ENCODE measurements around the gene FAT1. TPM values are rescaled to one million over a fixed set of nuclear protein-coding genes. Genes with fewer than 3 reads are reported as not detected.
A peak's percentile ranks its signal among the peaks of the same experiment; 100 is the strongest.

FAT1 gene
- polyA plus RNA-seq, 1 donor from 2014 or later, result 19.8 TPM

DNA sequence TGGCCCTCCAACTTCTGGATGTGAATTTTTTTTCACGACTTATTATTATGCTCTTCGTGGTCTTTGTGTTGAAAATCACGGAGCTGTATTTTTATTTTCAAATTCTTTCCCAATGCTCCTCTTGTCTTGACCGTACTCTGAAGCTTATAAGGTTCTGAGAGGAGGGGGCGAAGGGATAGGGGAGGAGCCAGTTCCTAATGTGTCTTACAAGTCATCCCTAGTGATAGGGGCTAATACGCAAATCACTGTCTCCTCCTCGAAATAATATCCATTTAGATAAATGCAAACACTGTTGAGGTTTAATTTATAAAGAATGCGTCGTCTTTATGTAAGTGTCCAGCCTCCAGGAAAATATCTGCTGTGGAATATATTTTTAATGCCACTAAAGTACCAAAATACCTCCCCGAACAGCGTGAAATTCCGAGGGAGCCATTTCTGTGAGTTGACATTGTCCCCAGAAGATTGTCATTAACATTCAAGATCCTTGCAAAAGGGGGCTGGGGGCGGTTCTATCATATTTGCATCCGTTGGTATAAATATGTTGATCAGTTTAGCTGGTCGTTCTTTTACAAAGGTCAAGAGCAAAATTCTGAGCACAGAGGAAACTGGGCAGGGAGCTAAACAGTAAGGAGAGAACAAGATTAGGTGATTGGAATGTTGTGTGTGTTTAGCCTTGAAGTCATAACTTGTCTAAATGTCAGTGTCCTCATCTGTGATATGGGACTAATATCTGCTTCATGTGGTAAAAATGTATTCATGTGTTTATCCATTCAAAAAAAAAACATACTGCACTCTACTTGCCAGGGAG is 3.7 kb upstream of the FAT1 start:
- peaks cover 16% of the 10 kb centered on the region for H3K27me3 ChIP-seq (ENCODE audit: insufficient read depth, low read depth, low read length)
- H3K4me3 ChIP-seq (ENCODE audit: low read length), result peak overlapping the region; percentile 91
- no peak overlapping the region for H2AFZ ChIP-seq (ENCODE audit: low read depth, low read length)
- peak overlapping the region; percentile 62 for H3K9ac ChIP-seq (ENCODE audit: low read length)
- no peaks in the 10 kb centered on the region for H3F3A ChIP-seq (ENCODE audit: insufficient read depth, low read length, poor library complexity, severe bottlenecking)
- H3K9me3 ChIP-seq (ENCODE audit: low read length), result no peaks in the 10 kb centered on the region
- no peak overlapping the region for H3K27ac ChIP-seq (ENCODE audit: low read length)
- no peak for TF ChIP-seq MXI1 (conservative IDR thresholded peaks at IDR 0.05; ENCODE audit: poor library complexity, severe bottlenecking)
- no peak for TF ChIP-seq EP300 (conservative IDR thresholded peaks at IDR 0.05; ENCODE audit: poor library complexity, severe bottlenecking)
- no peak for TF ChIP-seq POLR2AphosphoS5 (IDR thresholded peaks at IDR 0.05)
- peak; percentile 6 for TF ChIP-seq SMC3 (conservative IDR thresholded peaks at IDR 0.05; ENCODE audit: poor library complexity)
- no peak for TF ChIP-seq TAF1 (IDR thresholded peaks at IDR 0.05; ENCODE audit: low read depth)
- no peak for TF ChIP-seq EZH2 (IDR thresholded peaks at IDR 0.05; ENCODE audit: borderline replicate concordance, insufficient read depth, low read length, poor library complexity, severe bottlenecking)
- TF ChIP-seq, protein P1, sequence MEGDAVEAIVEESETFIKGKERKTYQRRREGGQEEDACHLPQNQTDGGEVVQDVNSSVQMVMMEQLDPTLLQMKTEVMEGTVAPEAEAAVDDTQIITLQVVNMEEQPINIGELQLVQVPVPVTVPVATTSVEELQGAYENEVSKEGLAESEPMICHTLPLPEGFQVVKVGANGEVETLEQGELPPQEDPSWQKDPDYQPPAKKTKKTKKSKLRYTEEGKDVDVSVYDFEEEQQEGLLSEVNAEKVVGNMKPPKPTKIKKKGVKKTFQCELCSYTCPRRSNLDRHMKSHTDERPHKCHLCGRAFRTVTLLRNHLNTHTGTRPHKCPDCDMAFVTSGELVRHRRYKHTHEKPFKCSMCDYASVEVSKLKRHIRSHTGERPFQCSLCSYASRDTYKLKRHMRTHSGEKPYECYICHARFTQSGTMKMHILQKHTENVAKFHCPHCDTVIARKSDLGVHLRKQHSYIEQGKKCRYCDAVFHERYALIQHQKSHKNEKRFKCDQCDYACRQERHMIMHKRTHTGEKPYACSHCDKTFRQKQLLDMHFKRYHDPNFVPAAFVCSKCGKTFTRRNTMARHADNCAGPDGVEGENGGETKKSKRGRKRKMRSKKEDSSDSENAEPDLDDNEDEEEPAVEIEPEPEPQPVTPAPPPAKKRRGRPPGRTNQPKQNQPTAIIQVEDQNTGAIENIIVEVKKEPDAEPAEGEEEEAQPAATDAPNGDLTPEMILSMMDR (IDR thresholded peaks at IDR 0.05; ENCODE audit: poor library complexity, severe bottlenecking), result peak; percentile 3
- no peak for TF ChIP-seq RAD21 (conservative IDR thresholded peaks at IDR 0.05)
- no peak for TF ChIP-seq REST (IDR thresholded peaks at IDR 0.05; ENCODE audit: borderline replicate concordance)
- no peaks in the 10 kb centered on the region for H3K9me2 ChIP-seq (ENCODE audit: insufficient read depth, low read length)
- no peaks in the 10 kb centered on the region for H3K36me3 ChIP-seq (ENCODE audit: insufficient read depth, low read length)
- no peaks in the 10 kb centered on the region for H4K20me1 ChIP-seq (ENCODE audit: insufficient read depth)
- peak overlapping the region; percentile 43 for H3K4me2 ChIP-seq (ENCODE audit: low read length)
- peaks cover 4% of the 10 kb centered on the region for H3K79me2 ChIP-seq (replicated peaks; ENCODE audit: insufficient read depth, low read length)

GRCh38 chr4:186726426-186727168 is 2.9 kb upstream of the FAT1 start:
- peaks cover 16% of the 10 kb centered on the region for H3K27me3 ChIP-seq (ENCODE audit: insufficient read depth, low read depth, low read length)
- H3K9me2 ChIP-seq (ENCODE audit: insufficient read depth, low read length), result no peaks in the 10 kb centered on the region
- no peaks in the 10 kb centered on the region for H3K36me3 ChIP-seq (ENCODE audit: insufficient read depth, low read length)
- H3K27ac ChIP-seq (ENCODE audit: low read length), result peak overlapping the region; percentile 38
- no peaks in the 10 kb centered on the region for H3F3A ChIP-seq (ENCODE audit: insufficient read depth, low read length, poor library complexity, severe bottlenecking)
- peak overlapping the region; percentile 91 for H3K4me3 ChIP-seq (ENCODE audit: low read length)
- peak; percentile 63 for TF ChIP-seq RAD21 (conservative IDR thresholded peaks at IDR 0.05)
- TF ChIP-seq EZH2 (IDR thresholded peaks at IDR 0.05; ENCODE audit: borderline replicate concordance, insufficient read depth, low read length, poor library complexity, severe bottlenecking), result no peak
- TF ChIP-seq POLR2AphosphoS5 (IDR thresholded peaks at IDR 0.05), result peak; percentile 11
- TF ChIP-seq, protein P1 (IDR thresholded peaks at IDR 0.05; ENCODE audit: poor library complexity, severe bottlenecking), result peak; percentile 51
- TF ChIP-seq REST (IDR thresholded peaks at IDR 0.05; ENCODE audit: borderline replicate concordance), result no peak
- no peak for TF ChIP-seq TAF1 (IDR thresholded peaks at IDR 0.05; ENCODE audit: low read depth)
- peak; percentile 61 for TF ChIP-seq EP300 (conservative IDR thresholded peaks at IDR 0.05; ENCODE audit: poor library complexity, severe bottlenecking)
- peak; percentile 21 for TF ChIP-seq MXI1 (conservative IDR thresholded peaks at IDR 0.05; ENCODE audit: poor library complexity, severe bottlenecking)
- peak; percentile 61 for TF ChIP-seq SMC3 (conservative IDR thresholded peaks at IDR 0.05; ENCODE audit: poor library complexity)
- no peaks in the 10 kb centered on the region for H4K20me1 ChIP-seq (ENCODE audit: insufficient read depth)
- H3K9me3 ChIP-seq (ENCODE audit: low read length), result no peaks in the 10 kb centered on the region
- H3K79me2 ChIP-seq (replicated peaks; ENCODE audit: insufficient read depth, low read length), result peaks cover 12% of the 10 kb centered on the region
- peak overlapping the region; percentile 59 for H2AFZ ChIP-seq (ENCODE audit: low read depth, low read length)
- peak overlapping the region; percentile 62 for H3K9ac ChIP-seq (ENCODE audit: low read length)
- H3K4me2 ChIP-seq (ENCODE audit: low read length), result peak overlapping the region; percentile 100

All from neural cell (in vitro differentiated cells).